ENCODE results near the gene MPHOSPH10.

GRCh38 chr2:71151620-71152019 is 21.2 kb downstream of the MPHOSPH10 start:
- TF ChIP-seq, protein P1, sequence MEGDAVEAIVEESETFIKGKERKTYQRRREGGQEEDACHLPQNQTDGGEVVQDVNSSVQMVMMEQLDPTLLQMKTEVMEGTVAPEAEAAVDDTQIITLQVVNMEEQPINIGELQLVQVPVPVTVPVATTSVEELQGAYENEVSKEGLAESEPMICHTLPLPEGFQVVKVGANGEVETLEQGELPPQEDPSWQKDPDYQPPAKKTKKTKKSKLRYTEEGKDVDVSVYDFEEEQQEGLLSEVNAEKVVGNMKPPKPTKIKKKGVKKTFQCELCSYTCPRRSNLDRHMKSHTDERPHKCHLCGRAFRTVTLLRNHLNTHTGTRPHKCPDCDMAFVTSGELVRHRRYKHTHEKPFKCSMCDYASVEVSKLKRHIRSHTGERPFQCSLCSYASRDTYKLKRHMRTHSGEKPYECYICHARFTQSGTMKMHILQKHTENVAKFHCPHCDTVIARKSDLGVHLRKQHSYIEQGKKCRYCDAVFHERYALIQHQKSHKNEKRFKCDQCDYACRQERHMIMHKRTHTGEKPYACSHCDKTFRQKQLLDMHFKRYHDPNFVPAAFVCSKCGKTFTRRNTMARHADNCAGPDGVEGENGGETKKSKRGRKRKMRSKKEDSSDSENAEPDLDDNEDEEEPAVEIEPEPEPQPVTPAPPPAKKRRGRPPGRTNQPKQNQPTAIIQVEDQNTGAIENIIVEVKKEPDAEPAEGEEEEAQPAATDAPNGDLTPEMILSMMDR (IDR thresholded peaks at IDR 0.05): no peak
- no peak for TF ChIP-seq TCF7L2 (IDR thresholded peaks at IDR 0.05; ENCODE audit: low read depth, low read length)
- TF ChIP-seq POLR2AphosphoS5 (IDR thresholded peaks at IDR 0.05; ENCODE audit: low read depth, low read length): no peak
- TF ChIP-seq, protein P2, sequence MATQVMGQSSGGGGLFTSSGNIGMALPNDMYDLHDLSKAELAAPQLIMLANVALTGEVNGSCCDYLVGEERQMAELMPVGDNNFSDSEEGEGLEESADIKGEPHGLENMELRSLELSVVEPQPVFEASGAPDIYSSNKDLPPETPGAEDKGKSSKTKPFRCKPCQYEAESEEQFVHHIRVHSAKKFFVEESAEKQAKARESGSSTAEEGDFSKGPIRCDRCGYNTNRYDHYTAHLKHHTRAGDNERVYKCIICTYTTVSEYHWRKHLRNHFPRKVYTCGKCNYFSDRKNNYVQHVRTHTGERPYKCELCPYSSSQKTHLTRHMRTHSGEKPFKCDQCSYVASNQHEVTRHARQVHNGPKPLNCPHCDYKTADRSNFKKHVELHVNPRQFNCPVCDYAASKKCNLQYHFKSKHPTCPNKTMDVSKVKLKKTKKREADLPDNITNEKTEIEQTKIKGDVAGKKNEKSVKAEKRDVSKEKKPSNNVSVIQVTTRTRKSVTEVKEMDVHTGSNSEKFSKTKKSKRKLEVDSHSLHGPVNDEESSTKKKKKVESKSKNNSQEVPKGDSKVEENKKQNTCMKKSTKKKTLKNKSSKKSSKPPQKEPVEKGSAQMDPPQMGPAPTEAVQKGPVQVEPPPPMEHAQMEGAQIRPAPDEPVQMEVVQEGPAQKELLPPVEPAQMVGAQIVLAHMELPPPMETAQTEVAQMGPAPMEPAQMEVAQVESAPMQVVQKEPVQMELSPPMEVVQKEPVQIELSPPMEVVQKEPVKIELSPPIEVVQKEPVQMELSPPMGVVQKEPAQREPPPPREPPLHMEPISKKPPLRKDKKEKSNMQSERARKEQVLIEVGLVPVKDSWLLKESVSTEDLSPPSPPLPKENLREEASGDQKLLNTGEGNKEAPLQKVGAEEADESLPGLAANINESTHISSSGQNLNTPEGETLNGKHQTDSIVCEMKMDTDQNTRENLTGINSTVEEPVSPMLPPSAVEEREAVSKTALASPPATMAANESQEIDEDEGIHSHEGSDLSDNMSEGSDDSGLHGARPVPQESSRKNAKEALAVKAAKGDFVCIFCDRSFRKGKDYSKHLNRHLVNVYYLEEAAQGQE (IDR thresholded peaks at IDR 0.05; ENCODE audit: insufficient read depth in 1 of 2, low read depth in 2 of 2, low read length in 1 of 2): no peak
